HFFc6 (cell line): ENCODE data around the gene IPPK. TPM values are rescaled to one million over a fixed set of nuclear protein-coding genes. Genes with fewer than 3 reads are reported as not detected.

ENCODE experiments used
- DNase-seq: peaks from one replicate; pipeline ENCODE4 v3.0.0-alpha.2; 2018
- H3K27ac Mint-ChIP-seq: 2 replicates; pipeline ENCODE4 v1.8.0; 2020; ENCODE audit warnings: mild to moderate bottlenecking, mixed read lengths
- H3K27me3 Mint-ChIP-seq: 2 replicates; pipeline ENCODE4 v1.8.0; 2021; ENCODE audit warnings: mild to moderate bottlenecking, moderate library complexity, mixed read lengths; ENCODE audit not compliant: insufficient read depth
- H3K36me3 Mint-ChIP-seq: 2 replicates; pipeline ENCODE4 v1.8.0; 2021; ENCODE audit warnings: low read depth, mixed read lengths
- H3K4me1 Mint-ChIP-seq: 2 replicates; pipeline ENCODE4 v1.8.0; 2020; ENCODE audit warnings: low read depth, mixed read lengths
- H3K4me3 Mint-ChIP-seq: 2 replicates; pipeline ENCODE4 v1.8.0; 2020; ENCODE audit warnings: mild to moderate bottlenecking, moderate library complexity, mixed read lengths
- H3K9me3 Mint-ChIP-seq: 2 replicates; pipeline ENCODE4 v1.8.0; 2020; ENCODE audit warnings: mild to moderate bottlenecking, mixed read lengths
- CTCF ChIP-seq: fragments of 200-600 bp; sonication (generic); IDR thresholded peaks from 2 replicates; pipeline ENCODE4 v1.5.0; 2021; ENCODE audit warnings: antibody characterized with exemption, mild to moderate bottlenecking
- total RNA-seq, 6 experiments: library from RNA; stranded (reverse); fragmentation: NEBNext Ultra II Directional; extraction: Animal tissue kit (Norgen Biotek cat#: 25700); gene quantifications; 2 replicates in 1 of 6; 3 replicates in 5 of 6; pipeline ENCODE4 v1.2.3, GENCODE V29; 2021

The IPPK gene
- total RNA-seq, 6 experiments from 2014 or later: 10.0 to 14.0 (median 12.5) TPM

GRCh38 chr9:92619601-92620300 lies 50.2 kb downstream of the IPPK start:
- no peak for DNase-seq
- Mint-ChIP-seq H3K4me1 (no peaks in the 10 kb centered on the region), H3K36me3 (peaks cover 11% of the 10 kb centered on the region), H3K4me3 (no peak overlapping the region), H3K9me3 (no peaks in the 10 kb centered on the region), H3K27ac (no peak overlapping the region), H3K27me3 (no peaks in the 10 kb centered on the region; the same call in 1 of the 2 replicates)
- no peak for TF ChIP-seq CTCF

GRCh38 chr9:92618633-92619225 lies 51.2 kb downstream of the IPPK start:
- Mint-ChIP-seq H3K4me1 (no peaks in the 10 kb centered on the region), H3K9me3 (no peaks in the 10 kb centered on the region), H3K27me3 (peaks cover under 1% of the 10 kb centered on the region), H3K36me3 (peaks cover 16% of the 10 kb centered on the region), H3K27ac (no peak overlapping the region), H3K4me3 (no peak overlapping the region)
- no peak for DNase-seq
- TF ChIP-seq CTCF: no peak

DNA sequence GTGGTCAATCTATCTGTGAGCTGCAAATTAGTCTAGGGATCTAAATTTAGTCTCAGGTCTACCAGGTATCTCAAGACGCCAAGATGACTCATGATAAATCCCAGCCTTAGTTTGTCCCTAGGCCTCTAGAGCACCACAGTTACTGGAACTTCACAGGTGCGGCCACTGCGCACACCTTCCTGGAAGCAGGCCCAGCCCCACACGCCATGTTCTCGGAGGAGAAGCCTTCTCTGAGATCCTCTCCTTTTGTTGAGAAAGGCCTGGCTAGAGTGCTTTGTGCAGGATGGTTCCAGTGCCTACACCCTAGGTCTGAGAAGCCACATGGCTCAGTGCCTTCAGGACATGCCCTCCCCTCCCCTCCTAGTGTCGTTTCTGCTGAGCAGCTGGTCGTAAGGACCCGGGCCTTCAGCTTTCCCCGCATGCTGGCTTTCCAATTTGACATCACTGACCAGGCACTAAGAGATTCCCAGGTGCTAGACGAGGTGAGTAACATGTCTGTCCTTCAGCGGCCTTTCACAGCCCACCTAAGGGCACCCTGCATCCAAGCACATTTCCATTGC lies 51.9 kb downstream of the IPPK start:
- Mint-ChIP-seq H3K4me1 (no peaks in the 10 kb centered on the region), H3K27ac (no peak overlapping the region), H3K4me3 (no peak overlapping the region), H3K27me3 (peaks cover 3% of the 10 kb centered on the region), H3K9me3 (no peaks in the 10 kb centered on the region), H3K36me3 (peaks cover 16% of the 10 kb centered on the region)
- TF ChIP-seq CTCF: no peak
- DNase-seq: no peak

DNA sequence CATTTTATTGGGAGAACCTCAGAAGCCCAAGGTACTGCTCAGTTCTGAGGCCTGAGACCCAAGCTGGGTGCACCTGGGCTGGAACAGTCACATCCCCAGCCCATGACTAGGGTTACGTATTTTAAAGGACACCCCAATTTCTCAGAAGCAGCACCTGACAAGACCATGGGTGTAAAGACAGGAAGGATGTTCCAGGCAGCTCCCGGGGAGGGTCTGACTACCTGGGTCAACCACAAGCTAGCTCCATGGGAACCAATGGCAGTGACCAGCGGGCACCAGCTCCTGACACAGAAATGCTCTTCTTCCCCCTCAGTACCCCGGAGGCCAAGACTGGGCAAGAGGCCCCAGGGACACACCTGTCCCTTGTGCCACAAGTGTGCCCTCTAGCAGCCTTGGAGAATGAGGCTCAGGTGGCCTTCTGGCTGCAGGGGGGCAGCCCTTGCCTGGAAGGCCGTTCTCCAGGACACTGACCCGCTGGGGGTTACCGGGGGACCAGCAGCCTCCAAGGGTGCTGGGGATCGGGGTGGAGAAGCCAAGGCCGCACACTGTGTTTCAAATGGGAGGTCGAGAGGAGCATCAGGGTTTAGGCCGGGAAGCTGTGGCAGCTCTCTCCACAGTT lies 52.6 kb downstream of the IPPK start:
- TF ChIP-seq CTCF: no peak
- no peak overlapping the region for H3K4me3 Mint-ChIP-seq
- H3K36me3 Mint-ChIP-seq: peaks cover 17% of the 10 kb centered on the region
- DNase-seq: no peak
- H3K27ac Mint-ChIP-seq: no peak overlapping the region
- H3K4me1 Mint-ChIP-seq: no peaks in the 10 kb centered on the region
- H3K9me3 Mint-ChIP-seq: no peaks in the 10 kb centered on the region
- H3K27me3 Mint-ChIP-seq: peaks cover 6% of the 10 kb centered on the region

GRCh38 chr9:92616655-92617111 lies 53.2 kb downstream of the IPPK start:
- no peaks in the 10 kb centered on the region for H3K9me3 Mint-ChIP-seq
- H3K27ac Mint-ChIP-seq: no peak overlapping the region
- TF ChIP-seq CTCF: no peak
- peaks cover 23% of the 10 kb centered on the region for H3K36me3 Mint-ChIP-seq
- H3K4me1 Mint-ChIP-seq: no peaks in the 10 kb centered on the region
- no peak overlapping the region for H3K4me3 Mint-ChIP-seq
- DNase-seq: no peak
- H3K27me3 Mint-ChIP-seq: peaks cover 7% of the 10 kb centered on the region
